ENCODE results near the gene KLK15. TPM values are rescaled to one million over a fixed set of nuclear protein-coding genes. Genes with fewer than 3 reads are reported as not detected.

The KLK15 gene
- total RNA-seq, 2 experiments from 2014 or later = not detected

DNA sequence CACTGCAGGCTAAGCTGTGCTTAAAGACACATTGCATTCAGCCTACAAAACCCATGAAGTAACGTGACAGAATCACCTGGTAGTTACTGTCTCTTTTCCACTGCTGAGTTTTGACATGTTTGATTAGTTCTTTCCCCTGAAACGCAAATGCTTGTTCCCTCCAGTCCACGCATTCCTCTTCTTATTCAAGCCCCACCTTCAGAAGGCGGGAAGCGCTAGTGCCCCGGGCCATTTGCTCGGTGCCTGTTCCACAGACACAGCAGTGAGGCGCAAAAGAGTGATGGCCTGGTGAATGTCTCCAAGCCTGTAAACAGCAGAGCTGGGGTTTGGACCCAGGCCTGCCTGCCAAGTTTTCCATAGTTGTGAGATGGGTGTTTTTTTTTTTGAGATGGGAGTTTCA is 32.3 kb downstream of the KLK15 start:
- Mint-ChIP-seq H3K27ac (peak overlapping the region; percentile 38), H3K4me1 (ENCODE audit: low read depth) (peaks cover 36% of the 10 kb centered on the region), H3K36me3 (ENCODE audit: low read depth) (peaks cover 61% of the 10 kb centered on the region), H3K27me3 (no peaks in the 10 kb centered on the region), H3K9me3 (no peaks in the 10 kb centered on the region), H3K4me3 (peak overlapping the region; percentile 62)
- TF ChIP-seq, protein P1, sequence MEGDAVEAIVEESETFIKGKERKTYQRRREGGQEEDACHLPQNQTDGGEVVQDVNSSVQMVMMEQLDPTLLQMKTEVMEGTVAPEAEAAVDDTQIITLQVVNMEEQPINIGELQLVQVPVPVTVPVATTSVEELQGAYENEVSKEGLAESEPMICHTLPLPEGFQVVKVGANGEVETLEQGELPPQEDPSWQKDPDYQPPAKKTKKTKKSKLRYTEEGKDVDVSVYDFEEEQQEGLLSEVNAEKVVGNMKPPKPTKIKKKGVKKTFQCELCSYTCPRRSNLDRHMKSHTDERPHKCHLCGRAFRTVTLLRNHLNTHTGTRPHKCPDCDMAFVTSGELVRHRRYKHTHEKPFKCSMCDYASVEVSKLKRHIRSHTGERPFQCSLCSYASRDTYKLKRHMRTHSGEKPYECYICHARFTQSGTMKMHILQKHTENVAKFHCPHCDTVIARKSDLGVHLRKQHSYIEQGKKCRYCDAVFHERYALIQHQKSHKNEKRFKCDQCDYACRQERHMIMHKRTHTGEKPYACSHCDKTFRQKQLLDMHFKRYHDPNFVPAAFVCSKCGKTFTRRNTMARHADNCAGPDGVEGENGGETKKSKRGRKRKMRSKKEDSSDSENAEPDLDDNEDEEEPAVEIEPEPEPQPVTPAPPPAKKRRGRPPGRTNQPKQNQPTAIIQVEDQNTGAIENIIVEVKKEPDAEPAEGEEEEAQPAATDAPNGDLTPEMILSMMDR (IDR thresholded peaks at IDR 0.05) = no peak
- ATAC-seq (ENCODE audit: poor library complexity) = no peak
- H3K9me3 ChIP-seq (ENCODE audit: control insufficient read depth in 1 of 2, insufficient read depth in 1 of 2, low read length in 2 of 2) = no peaks in the 10 kb centered on the region
- peaks cover 33% of the 10 kb centered on the region for H3K36me3 ChIP-seq (ENCODE audit: insufficient read depth, low read length)
- CTCF ChIA-PET = interaction anchor here (0.7 kb wide), 1 partner anchor 77 kb away, joined by 3 read pairs; no protein-coding TSS in a partner anchor
- H3K27me3 ChIP-seq (ENCODE audit: control insufficient read depth in 1 of 2, insufficient read depth in 2 of 2, low read length in 2 of 2) = no peaks in the 10 kb centered on the region
- no peak overlapping the region for H3K4me3 ChIP-seq (ENCODE audit: low read length)
- DNase-seq = no peak
- H3K4me1 ChIP-seq (ENCODE audit: insufficient read depth, low read length) = peaks cover 31% of the 10 kb centered on the region
- H3K27ac ChIP-seq (ENCODE audit: low read depth in 1 of 2, low read length in 2 of 2) = no peak overlapping the region
- POLR2A ChIA-PET = no interaction called here
- intact Hi-C loops (cut with DNase I, micrococcal nuclease) = loop anchor here in 1 of 2 experiments (5.0 to 10.0 kb wide), 3 partner anchors 369 to 1716 kb away; partner anchors contain the start of genes MYBPC2, SNRNP70 and SPACA6

DNA sequence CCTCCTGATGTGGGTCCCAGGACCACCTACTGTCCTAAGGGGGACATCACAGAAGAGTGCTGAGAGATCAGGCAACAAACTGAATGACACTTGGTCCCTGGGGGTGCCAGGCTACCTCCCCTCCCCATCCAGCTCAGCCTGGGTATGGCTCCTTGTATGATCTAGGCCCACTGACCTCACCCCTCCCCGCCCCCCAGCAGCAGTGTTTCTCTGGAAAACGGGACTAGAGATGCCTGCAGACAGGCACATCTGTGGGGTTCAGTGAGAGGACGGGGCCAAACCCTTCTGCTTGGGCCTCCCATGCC is 33.9 kb downstream of the KLK15 start:
- ATAC-seq (ENCODE audit: poor library complexity) (no peak), DNase-seq (no peak)
- H3K9me3 Mint-ChIP-seq = no peaks in the 10 kb centered on the region
- H3K4me1 Mint-ChIP-seq (ENCODE audit: low read depth) = peaks cover 25% of the 10 kb centered on the region
- Histone ChIP-seq H3K9me3 (ENCODE audit: control insufficient read depth in 1 of 2, insufficient read depth in 1 of 2, low read length in 2 of 2) (no peaks in the 10 kb centered on the region), H3K27me3 (ENCODE audit: control insufficient read depth in 1 of 2, insufficient read depth in 2 of 2, low read length in 2 of 2) (no peaks in the 10 kb centered on the region), H3K4me1 (ENCODE audit: insufficient read depth, low read length) (peaks cover 26% of the 10 kb centered on the region), H3K36me3 (ENCODE audit: insufficient read depth, low read length) (peaks cover 33% of the 10 kb centered on the region), H3K27ac (ENCODE audit: low read depth in 1 of 2, low read length in 2 of 2) (no peak overlapping the region), H3K4me3 (ENCODE audit: low read length) (no peak overlapping the region)
- CTCF ChIA-PET = no interaction called here
- intact Hi-C loops (cut with DNase I, micrococcal nuclease) = no loop called here
- TF ChIP-seq, protein P1 (IDR thresholded peaks at IDR 0.05) = no peak
- POLR2A ChIA-PET = no interaction called here
- no peaks in the 10 kb centered on the region for H3K27me3 Mint-ChIP-seq
- no peak overlapping the region for H3K27ac Mint-ChIP-seq
- peaks cover 53% of the 10 kb centered on the region for H3K36me3 Mint-ChIP-seq (ENCODE audit: low read depth)
- no peak overlapping the region for H3K4me3 Mint-ChIP-seq

DNA sequence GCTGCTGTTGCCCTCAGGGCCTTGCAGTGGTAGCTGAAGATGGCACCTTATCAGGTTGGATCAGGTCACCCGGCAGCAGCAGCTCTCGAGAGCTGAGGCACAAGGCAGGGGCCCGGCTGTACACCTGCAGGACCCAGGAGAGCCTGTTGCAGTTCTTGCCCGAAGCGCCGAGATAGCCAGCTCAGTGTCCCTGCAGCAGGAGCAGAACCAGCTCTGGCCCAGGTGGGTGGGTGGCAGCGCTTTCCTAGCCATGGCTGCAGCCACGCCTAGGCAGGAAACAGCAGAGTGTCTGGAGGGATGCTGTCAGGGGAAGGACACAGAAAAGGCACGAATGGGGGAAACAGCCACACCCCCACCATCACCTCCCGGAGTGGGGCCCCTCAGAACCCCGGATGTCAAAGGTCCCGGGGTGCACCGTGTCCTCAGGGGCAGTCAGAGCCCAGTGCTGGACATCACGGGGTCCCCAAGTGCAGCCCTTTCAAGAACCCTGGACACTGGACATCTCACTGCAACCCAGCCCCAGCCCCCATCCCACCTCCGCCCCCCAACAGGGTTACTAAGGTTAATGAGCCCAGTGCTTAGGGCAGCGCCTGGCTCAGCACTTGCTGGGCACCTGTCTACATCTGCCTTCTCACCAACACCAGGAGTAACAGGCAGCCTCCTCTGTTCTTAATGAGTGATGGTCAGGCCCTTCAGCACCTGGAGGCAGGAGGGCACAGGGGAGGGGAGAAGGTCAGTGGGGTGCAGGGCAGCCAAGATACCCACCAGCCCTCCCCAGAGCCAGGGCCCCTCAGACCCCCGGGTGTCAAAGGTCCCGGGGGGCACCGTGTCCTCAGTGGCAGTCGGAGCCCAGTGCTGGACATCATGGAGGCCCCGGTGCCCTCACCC is 34.5 kb downstream of the KLK15 start:
- no peaks in the 10 kb centered on the region for H3K9me3 ChIP-seq (ENCODE audit: control insufficient read depth in 1 of 2, insufficient read depth in 1 of 2, low read length in 2 of 2)

More for the DNA sequence above, 34.5 kb downstream of the KLK15 start:
- Mint-ChIP-seq H3K27me3 (no peaks in the 10 kb centered on the region), H3K9me3 (no peaks in the 10 kb centered on the region), H3K4me1 (ENCODE audit: low read depth) (peaks cover 25% of the 10 kb centered on the region), H3K4me3 (no peak overlapping the region), H3K36me3 (ENCODE audit: low read depth) (peaks cover 49% of the 10 kb centered on the region), H3K27ac (no peak overlapping the region)
- H3K27ac ChIP-seq (ENCODE audit: low read depth in 1 of 2, low read length in 2 of 2) = no peak overlapping the region
- ChIA-PET CTCF (no interaction called here), POLR2A (no interaction called here)
- TF ChIP-seq, protein P1 (IDR thresholded peaks at IDR 0.05) = no peak
- intact Hi-C loops (cut with DNase I, micrococcal nuclease) = no loop called here
- H3K36me3 ChIP-seq (ENCODE audit: insufficient read depth, low read length) = peaks cover 33% of the 10 kb centered on the region
- no peak overlapping the region for H3K4me3 ChIP-seq (ENCODE audit: low read length)
- DNase-seq (no peak), ATAC-seq (ENCODE audit: poor library complexity) (no peak)
- no peaks in the 10 kb centered on the region for H3K27me3 ChIP-seq (ENCODE audit: control insufficient read depth in 1 of 2, insufficient read depth in 2 of 2, low read length in 2 of 2)
- H3K4me1 ChIP-seq (ENCODE audit: insufficient read depth, low read length) = peaks cover 30% of the 10 kb centered on the region
